Measurements from ENCODE around the gene GNL1.

The GNL1 gene

GRCh38 chr6:30560930-30561329 is 4.6 kb upstream of the GNL1 start:
- no peak for DNase-seq
- Mint-ChIP-seq H3K9me3 (no peaks in the 10 kb centered on the region), H3K36me3 (ENCODE audit: insufficient read depth) (peaks cover 35% of the 10 kb centered on the region), H3K4me1 (ENCODE audit: low read depth in 2 of 2) (peaks cover 23% of the 10 kb centered on the region in 2 donors), H3K4me3 (no peak overlapping the region), H3K27ac (no peak overlapping the region), H3K27me3 (no peaks in the 10 kb centered on the region)
- ATAC-seq (replicated peaks), result no peak

GRCh38 chr6:30557683-30557981 is 1.3 kb upstream of the GNL1 start:
- H3K36me3 Mint-ChIP-seq (ENCODE audit: insufficient read depth), result peaks cover 50% of the 10 kb centered on the region
- no peaks in the 10 kb centered on the region for H3K27me3 Mint-ChIP-seq
- H3K9me3 Mint-ChIP-seq, result no peaks in the 10 kb centered on the region
- H3K4me1 Mint-ChIP-seq (ENCODE audit: low read depth in 2 of 2), result peaks cover 29 to 33% of the 10 kb centered on the region in 2 donors
- DNase-seq (no peak), ATAC-seq (replicated peaks) (no peak)
- H3K4me3 Mint-ChIP-seq, result peak overlapping the region; percentile 94 to 98
- H3K27ac Mint-ChIP-seq, result peak overlapping the region; percentile 99

- ATAC-seq (replicated peaks), result peak; percentile 68
- H3K36me3 Mint-ChIP-seq (ENCODE audit: insufficient read depth), result peaks cover 54% of the 10 kb centered on the region
- H3K27me3 Mint-ChIP-seq, result no peaks in the 10 kb centered on the region
- no peaks in the 10 kb centered on the region for H3K9me3 Mint-ChIP-seq
- peak; percentile 33 to 88 (median 84) for DNase-seq
- peak within 1 kb of the TSS; percentile 94 to 98 for H3K4me3 Mint-ChIP-seq
- peak within 1 kb of the TSS; percentile 99 for H3K27ac Mint-ChIP-seq
- H3K4me1 Mint-ChIP-seq (ENCODE audit: low read depth in 2 of 2), result peaks cover 30 to 33% of the 10 kb centered on the region in 2 donors
These were observed 805 bp upstream of the GNL1 start, which contains the start of gene PRR3 for GRCh38 chr6:30556906-30557682. Gene PRR3, plus strand, starts transcription at chr6:30557295. Its CDS starts 50 bp downstream, at chr6:30557345.

DNA sequence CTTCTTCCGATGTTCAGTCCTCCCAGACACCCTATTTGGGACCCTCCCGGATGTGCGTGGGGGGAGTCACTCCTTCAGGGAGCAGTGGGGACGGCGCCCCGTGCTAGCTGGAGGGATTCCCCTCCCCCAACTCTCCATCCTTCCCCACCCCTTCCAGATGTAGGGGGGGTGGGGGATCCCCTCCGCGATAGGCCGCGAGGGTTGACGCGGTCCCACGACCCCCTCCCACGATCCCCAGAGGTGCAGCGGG is 548 bp downstream of the GNL1 start:
- no peaks in the 10 kb centered on the region for H3K9me3 Mint-ChIP-seq
- peaks cover 64% of the 10 kb centered on the region for H3K36me3 Mint-ChIP-seq (ENCODE audit: insufficient read depth)
- peaks cover 30 to 33% of the 10 kb centered on the region in 2 donors for H3K4me1 Mint-ChIP-seq (ENCODE audit: low read depth in 2 of 2)
- H3K27ac Mint-ChIP-seq, result peak overlapping the region; percentile 99
- DNase-seq (no peak), ATAC-seq (replicated peaks) (no peak)
- no peaks in the 10 kb centered on the region for H3K27me3 Mint-ChIP-seq
- H3K4me3 Mint-ChIP-seq, result peak overlapping the region; percentile 94 to 98

DNA sequence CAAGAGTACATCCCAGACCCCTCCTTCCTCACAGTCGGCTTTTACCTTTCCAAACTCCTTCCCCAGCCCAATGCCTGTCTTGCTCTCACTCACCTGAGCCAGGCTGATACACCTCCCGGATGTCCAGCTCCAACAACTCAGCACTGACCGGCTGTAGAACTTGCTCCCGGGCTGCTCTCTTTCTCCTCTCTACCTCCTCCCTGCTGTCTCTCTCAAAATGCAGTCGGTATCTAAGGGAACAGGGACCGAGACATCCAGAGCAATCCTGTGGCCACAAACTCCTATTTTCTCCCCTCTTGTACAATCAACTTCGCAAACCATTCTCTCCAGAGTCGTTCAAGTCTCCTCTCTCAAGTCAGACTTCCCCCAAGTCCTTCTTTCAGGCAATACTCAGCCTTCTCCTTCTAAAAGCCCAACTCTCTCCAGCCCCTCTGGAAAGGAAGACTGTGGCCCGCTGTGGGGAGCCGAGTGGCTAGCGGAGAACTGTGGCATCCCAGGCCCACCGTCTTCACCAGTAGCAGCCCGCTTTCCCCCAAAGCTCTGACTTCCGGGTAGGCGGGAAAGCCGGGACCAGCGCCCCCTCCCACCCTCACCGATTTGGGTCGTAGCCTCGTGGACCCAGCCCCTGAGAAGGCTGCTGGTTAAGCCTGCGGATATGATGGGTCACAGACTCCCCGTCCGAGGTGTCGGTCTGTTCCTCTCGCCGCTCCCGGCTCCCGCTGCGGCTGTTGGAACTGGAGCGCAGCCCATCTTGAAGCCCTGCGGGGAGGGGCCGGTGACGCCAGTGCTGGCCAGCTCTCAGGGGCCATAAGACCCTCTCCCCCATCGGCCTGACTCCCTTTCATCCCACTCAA is 1.1 kb downstream of the GNL1 start:
- peaks cover 30 to 33% of the 10 kb centered on the region in 2 donors for H3K4me1 Mint-ChIP-seq (ENCODE audit: low read depth in 2 of 2)

DNA sequence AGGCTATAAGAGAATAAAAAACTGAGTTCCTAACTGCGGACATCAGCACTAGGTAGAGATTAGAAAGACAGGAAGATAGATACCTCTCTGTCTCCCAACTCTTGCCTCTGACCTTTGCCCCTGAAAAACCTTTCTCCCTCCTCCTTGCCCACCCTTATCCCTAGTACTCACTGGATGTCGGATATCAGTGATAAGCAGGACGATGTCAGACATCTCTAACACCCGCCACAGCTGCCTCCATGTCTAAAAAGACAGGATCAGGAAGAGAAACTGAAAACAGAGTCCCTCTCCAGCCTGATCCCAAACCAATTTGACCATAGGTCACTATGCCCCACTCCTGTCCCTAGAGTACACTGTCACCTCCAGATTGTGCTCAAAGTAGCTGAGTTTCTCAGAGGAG is 1.9 kb downstream of the GNL1 start:
- H3K27me3 Mint-ChIP-seq, result no peaks in the 10 kb centered on the region
- no peaks in the 10 kb centered on the region for H3K9me3 Mint-ChIP-seq
- H3K36me3 Mint-ChIP-seq (ENCODE audit: insufficient read depth), result peaks cover 71% of the 10 kb centered on the region
- ATAC-seq (replicated peaks) (no peak), DNase-seq (no peak)
- peaks cover 27 to 31% of the 10 kb centered on the region in 2 donors for H3K4me1 Mint-ChIP-seq (ENCODE audit: low read depth in 2 of 2)
- peak overlapping the region; percentile 39 to 98 for H3K4me3 Mint-ChIP-seq
- peak overlapping the region in 1 of 2 donors; percentile 99 for H3K27ac Mint-ChIP-seq

More for the DNA sequence above, 1.1 kb downstream of the GNL1 start:
- Mint-ChIP-seq H3K9me3 (no peaks in the 10 kb centered on the region), H3K36me3 (ENCODE audit: insufficient read depth) (peaks cover 67% of the 10 kb centered on the region), H3K4me3 (peak overlapping the region; percentile 94 to 98), H3K27ac (peak overlapping the region; percentile 99), H3K27me3 (no peaks in the 10 kb centered on the region)
- peak in 1 of 3 experiments; percentile 22 for DNase-seq
- ATAC-seq (replicated peaks), result no peak

GRCh38 chr6:30548375-30548774 is 7.9 kb downstream of the GNL1 start:
- peaks cover 60% of the 10 kb centered on the region for H3K36me3 Mint-ChIP-seq (ENCODE audit: insufficient read depth)

GRCh38 chr6:30547454-30547853 is 8.8 kb downstream of the GNL1 start:
- H3K27me3 Mint-ChIP-seq, result no peaks in the 10 kb centered on the region
- ATAC-seq (replicated peaks) (no peak), DNase-seq (no peak)
- H3K4me1 Mint-ChIP-seq (ENCODE audit: low read depth in 2 of 2), result peaks cover 21 to 23% of the 10 kb centered on the region in 2 donors
- no peaks in the 10 kb centered on the region for H3K9me3 Mint-ChIP-seq
- H3K4me3 Mint-ChIP-seq, result no peak overlapping the region
- peaks cover 63% of the 10 kb centered on the region for H3K36me3 Mint-ChIP-seq (ENCODE audit: insufficient read depth)
- no peak overlapping the region for H3K27ac Mint-ChIP-seq

More at GRCh38 chr6:30548375-30548774, 7.9 kb downstream of the GNL1 start:
- H3K27ac Mint-ChIP-seq, result peak overlapping the region in 1 of 2 donors; percentile 9
- DNase-seq (no peak), ATAC-seq (replicated peaks) (no peak)
- H3K27me3 Mint-ChIP-seq, result no peaks in the 10 kb centered on the region
- H3K9me3 Mint-ChIP-seq, result no peaks in the 10 kb centered on the region
- peaks cover 13 to 17% of the 10 kb centered on the region in 2 donors for H3K4me1 Mint-ChIP-seq (ENCODE audit: low read depth in 2 of 2)
- no peak overlapping the region for H3K4me3 Mint-ChIP-seq

DNA sequence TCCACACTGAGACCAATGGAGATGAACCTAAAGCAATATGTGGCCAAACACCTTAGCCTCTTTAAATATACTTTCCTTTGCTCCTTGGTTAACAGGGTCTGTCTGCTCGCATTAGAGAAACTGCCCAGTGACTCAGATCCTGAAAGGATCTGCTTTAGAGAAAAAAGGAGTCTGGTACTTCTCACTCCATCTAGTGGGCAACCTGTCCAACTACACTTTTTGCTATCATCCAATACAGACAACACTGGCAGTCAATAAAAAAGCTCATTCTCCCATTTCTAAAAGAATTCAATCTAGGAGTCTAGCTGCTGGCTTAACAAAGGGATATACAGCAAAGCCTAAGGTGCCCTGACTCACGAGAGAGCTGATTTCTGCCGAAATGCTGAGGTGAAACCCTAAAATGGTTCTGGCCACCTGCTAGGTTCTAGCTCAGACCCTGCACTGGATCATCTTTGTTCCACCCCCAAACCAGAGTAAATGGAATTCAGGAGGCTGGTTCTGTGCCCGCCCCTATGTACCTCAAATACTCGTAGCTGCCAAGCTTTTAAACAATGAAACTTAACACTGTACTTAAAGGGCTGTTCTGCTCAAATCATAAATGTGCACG is 11.5 kb downstream of the GNL1 start:
- no peaks in the 10 kb centered on the region for H3K9me3 Mint-ChIP-seq
- peaks cover 49% of the 10 kb centered on the region for H3K36me3 Mint-ChIP-seq (ENCODE audit: insufficient read depth)
- DNase-seq (peak in 1 of 3 experiments; percentile 24), ATAC-seq (replicated peaks) (peak; percentile 42)
- peaks cover 31 to 32% of the 10 kb centered on the region in 2 donors for H3K4me1 Mint-ChIP-seq (ENCODE audit: low read depth in 2 of 2)
- H3K27me3 Mint-ChIP-seq, result no peaks in the 10 kb centered on the region
- H3K4me3 Mint-ChIP-seq, result peak overlapping the region; percentile 56 to 61
- H3K27ac Mint-ChIP-seq, result peak overlapping the region; percentile 75 to 89

- peak overlapping the region; percentile 75 to 89 for H3K27ac Mint-ChIP-seq
- H3K4me3 Mint-ChIP-seq, result peak overlapping the region; percentile 56 to 61
- H3K27me3 Mint-ChIP-seq, result no peaks in the 10 kb centered on the region
- ATAC-seq (replicated peaks) (peak; percentile 53), DNase-seq (peak in 2 of 3 experiments; percentile 24 to 36)
- H3K4me1 Mint-ChIP-seq (ENCODE audit: low read depth in 2 of 2), result peaks cover 31 to 32% of the 10 kb centered on the region in 2 donors
- no peaks in the 10 kb centered on the region for H3K9me3 Mint-ChIP-seq
- H3K36me3 Mint-ChIP-seq (ENCODE audit: insufficient read depth), result peaks cover 40% of the 10 kb centered on the region
These were observed 12.5 kb downstream of the GNL1 start for GRCh38 chr6:30543821-30544220.

DNA sequence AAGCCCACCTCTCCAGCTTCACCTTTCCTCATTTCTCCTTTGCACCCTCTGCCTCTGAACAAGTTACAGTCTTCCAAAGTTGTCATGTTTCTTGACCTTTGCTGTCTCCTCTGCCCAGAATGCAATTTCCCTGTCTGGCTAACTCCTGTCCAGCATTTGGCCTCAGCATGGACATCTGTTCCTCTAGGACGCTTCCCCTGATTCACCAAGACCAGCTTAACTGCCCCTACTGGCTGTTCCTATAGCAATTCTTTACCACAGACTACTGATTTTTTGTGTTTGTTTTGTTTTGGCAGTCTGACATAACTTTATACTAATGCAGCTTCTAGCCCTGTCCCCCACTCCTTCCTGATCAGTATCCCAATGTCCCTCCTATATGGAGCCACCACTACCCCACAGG is 13.4 kb downstream of the GNL1 start:
- H3K27me3 Mint-ChIP-seq, result no peaks in the 10 kb centered on the region
- peak overlapping the region; percentile 67 to 89 for H3K27ac Mint-ChIP-seq
- ATAC-seq (replicated peaks) (no peak), DNase-seq (no peak)
- H3K4me1 Mint-ChIP-seq (ENCODE audit: low read depth in 2 of 2), result peaks cover 31 to 32% of the 10 kb centered on the region in 2 donors
- peaks cover 40% of the 10 kb centered on the region for H3K36me3 Mint-ChIP-seq (ENCODE audit: insufficient read depth)
- H3K9me3 Mint-ChIP-seq, result no peaks in the 10 kb centered on the region
- peak overlapping the region; percentile 72 to 89 for H3K4me3 Mint-ChIP-seq

GRCh38 chr6:30542404-30542725 is 13.9 kb downstream of the GNL1 start:
- peak; percentile 65 for ATAC-seq (replicated peaks)
- H3K36me3 Mint-ChIP-seq (ENCODE audit: insufficient read depth), result peaks cover 40% of the 10 kb centered on the region
- H3K9me3 Mint-ChIP-seq, result no peaks in the 10 kb centered on the region
- H3K4me1 Mint-ChIP-seq (ENCODE audit: low read depth in 2 of 2), result peaks cover 31 to 32% of the 10 kb centered on the region in 2 donors
- peak overlapping the region; percentile 67 to 89 for H3K27ac Mint-ChIP-seq
- H3K27me3 Mint-ChIP-seq, result no peaks in the 10 kb centered on the region
- DNase-seq, result peak; percentile 21 to 37 (median 28)
- peak overlapping the region; percentile 72 to 89 for H3K4me3 Mint-ChIP-seq

DNA sequence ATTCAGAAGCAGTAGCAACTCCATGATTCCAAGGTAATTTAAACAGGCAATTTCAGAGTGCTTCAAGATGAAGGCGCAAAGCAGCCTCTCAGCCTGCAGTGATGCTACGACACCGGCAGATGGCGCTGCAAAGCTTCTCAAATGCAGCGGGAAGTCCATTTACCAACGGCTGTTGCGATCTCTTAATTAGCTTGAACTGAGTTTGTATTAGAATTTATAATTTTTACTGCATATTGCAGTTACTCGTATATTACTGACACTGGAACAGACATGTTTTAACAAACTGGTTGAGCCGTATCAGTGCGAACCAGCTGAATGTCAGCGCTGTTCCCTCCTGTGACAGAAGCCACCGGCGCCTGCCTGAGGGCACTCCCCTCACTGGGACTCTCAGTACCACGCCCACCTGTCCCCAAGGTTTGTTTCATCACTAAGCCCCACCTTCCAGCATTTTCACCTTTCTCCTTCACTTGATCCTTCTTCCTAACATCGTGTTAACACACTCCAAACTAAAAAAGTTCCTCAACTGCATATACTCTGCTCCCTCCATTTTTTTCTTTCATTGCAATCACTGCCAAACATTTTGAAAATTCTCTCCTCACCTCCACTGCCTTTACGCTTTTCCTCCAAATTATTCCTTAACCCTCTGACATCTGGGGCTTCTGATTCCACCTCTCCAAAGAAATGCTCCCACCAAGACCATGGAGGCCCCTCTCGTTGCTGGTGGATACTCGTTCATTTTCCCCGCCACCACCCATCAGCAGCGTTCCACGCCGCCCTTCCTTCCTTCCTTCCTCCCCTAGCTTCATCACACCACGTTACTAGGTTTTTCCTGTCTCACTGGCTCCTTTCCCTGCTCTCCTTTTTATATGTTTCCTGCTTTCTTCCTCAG is 14.5 kb downstream of the GNL1 start:
- H3K36me3 Mint-ChIP-seq (ENCODE audit: insufficient read depth), result peaks cover 36% of the 10 kb centered on the region
- H3K27ac Mint-ChIP-seq, result peak overlapping the region; percentile 67 to 89
- H3K4me3 Mint-ChIP-seq, result peak overlapping the region; percentile 72 to 89
- ATAC-seq (replicated peaks) (peak; percentile 67), DNase-seq (peak; percentile 76 to 78 (median 76))
- no peaks in the 10 kb centered on the region for H3K27me3 Mint-ChIP-seq
- H3K9me3 Mint-ChIP-seq, result no peaks in the 10 kb centered on the region
- H3K4me1 Mint-ChIP-seq (ENCODE audit: low read depth in 2 of 2), result peaks cover 31 to 32% of the 10 kb centered on the region in 2 donors
